IMR-90 (cell line): ENCODE measurements around the gene NFATC3. TPM values are rescaled to one million over a fixed set of nuclear protein-coding genes. Genes with fewer than 3 reads are reported as not detected.
A peak's percentile ranks its signal among the peaks of the same experiment; 100 is the strongest.

Source experiments
- ATAC-seq: fragments of 200-7000 bp; cut with Tn5 transposase; 2 replicates; pipeline ENCODE4 v1.9.1; 2020; ENCODE audit warnings: low read depth, mild to moderate bottlenecking, moderate library complexity
- BruUV-seq: library from RNA; stranded (reverse); fragments of 400-500 nt; replicated peaks from 2 replicates; lab custom pipeline; 2021; lab: Mats Ljungman, UMichigan
- CTCF ChIA-PET: fragments of 300-600 bp; formaldehyde crosslinking; extraction: SDS; loops from one replicate; lab custom pipeline; 2021; ENCODE audit warnings: antibody characterized with exemption; lab: Yijun Ruan, JAX
- POLR2A ChIA-PET: fragments of 300-600 bp; sonication (Branson Sonifier 250); formaldehyde crosslinking; loops from one replicate; lab custom pipeline; 2022; ENCODE audit warnings: antibody characterized with exemption; ENCODE audit not compliant: unreplicated experiment; lab: Charles Lee
- DNase-seq: peaks from one replicate; pipeline ENCODE4 v3.0.0; 2013
- H2AFZ ChIP-seq: replicated peaks from 2 replicates; pipeline ENCODE3; 2013; ENCODE audit warnings: low read length, mild to moderate bottlenecking; ENCODE audit not compliant: poor library complexity
- H2AK5ac ChIP-seq: 2 replicates; pipeline ENCODE4 v1.6.1; 2013; ENCODE audit warnings: low read depth, low read length, inconsistent platforms
- H2AK9ac ChIP-seq: replicated peaks from 2 replicates; pipeline ENCODE3; 2013; ENCODE audit warnings: mild to moderate bottlenecking, low read depth, low read length, moderate library complexity; ENCODE audit not compliant: poor library complexity
- H2BK120ac ChIP-seq: 2 replicates; pipeline ENCODE4 v1.6.1; 2013; ENCODE audit warnings: low read depth, low read length, inconsistent platforms
- H2BK15ac ChIP-seq: 3 replicates; pipeline ENCODE4 v1.6.1; 2013; ENCODE audit warnings: low read depth, low read length, inconsistent platforms
- H2BK20ac ChIP-seq: 2 replicates; pipeline ENCODE4 v1.6.1; 2013; ENCODE audit warnings: low read depth, mild to moderate bottlenecking, inconsistent platforms, low read length, moderate library complexity
- H2BK5ac ChIP-seq: 2 replicates; pipeline ENCODE4 v1.6.1; 2013; ENCODE audit warnings: mild to moderate bottlenecking, low read depth, low read length, inconsistent platforms; ENCODE audit not compliant: poor library complexity, severe bottlenecking
- H3K14ac ChIP-seq: replicated peaks from 2 replicates; pipeline ENCODE4 v1.6.1; 2013; ENCODE audit warnings: low read depth, low read length, inconsistent platforms
- H3K18ac ChIP-seq: 2 replicates; pipeline ENCODE4 v1.6.1; 2013; ENCODE audit warnings: low read depth, low read length, control low read depth
- H3K23ac ChIP-seq: 2 replicates; pipeline ENCODE4 v1.6.1; 2013; ENCODE audit warnings: low read depth, low read length, inconsistent platforms
- H3K27ac ChIP-seq: 2 replicates; pipeline ENCODE4 v1.5.1; 2013; ENCODE audit warnings: mild to moderate bottlenecking, control low read depth, low read length; ENCODE audit not compliant: insufficient read depth
- H3K27me3 ChIP-seq: 2 replicates; pipeline ENCODE4 v1.6.1; 2013; ENCODE audit warnings: low read length; ENCODE audit not compliant: control insufficient read depth, insufficient read depth
- H3K36me3 ChIP-seq: 2 replicates; pipeline ENCODE4 v1.6.1; 2013; ENCODE audit warnings: low read length, mixed read lengths; ENCODE audit not compliant: control insufficient read depth, insufficient read depth
- H3K4ac ChIP-seq: 2 replicates; pipeline ENCODE4 v1.6.1; 2013; ENCODE audit warnings: low read depth, low read length, inconsistent platforms
- H3K4me1 ChIP-seq: 2 replicates; pipeline ENCODE4 v1.6.1; 2013; ENCODE audit warnings: low read length, mixed read lengths; ENCODE audit not compliant: control insufficient read depth, insufficient read depth
- H3K4me2 ChIP-seq: 2 replicates; pipeline ENCODE4 v1.6.1; 2013; ENCODE audit warnings: low read depth, mild to moderate bottlenecking, control low read depth, low read length, moderate library complexity
- H3K4me3 ChIP-seq: 2 replicates; pipeline ENCODE4 v1.5.1; 2013; ENCODE audit warnings: low read depth, mild to moderate bottlenecking, control low read depth, low read length, moderate library complexity; ENCODE audit not compliant: insufficient read depth
- H3K56ac ChIP-seq: 2 replicates; pipeline ENCODE4 v1.6.1; 2013; ENCODE audit warnings: low read length, inconsistent platforms; ENCODE audit not compliant: insufficient read depth; ENCODE audit errors: extremely low read depth
- H3K79me1 ChIP-seq, 2 experiments: 2 replicates each; pipeline ENCODE4 v1.6.1; 2013; ENCODE audit warnings: low read length in 2 of 2, inconsistent platforms in 1 of 2, low read depth in 1 of 2
- H3K9ac ChIP-seq: 2 replicates; pipeline ENCODE4 v1.6.1; 2013; ENCODE audit warnings: low read depth, low read length, control low read depth
- H3K9me1 ChIP-seq: 2 replicates; pipeline ENCODE4 v1.6.1; 2013; ENCODE audit warnings: low read length, inconsistent platforms; ENCODE audit not compliant: insufficient read depth
- H3K9me3 ChIP-seq: 2 replicates; pipeline ENCODE4 v1.6.1; 2013; ENCODE audit warnings: low read length; ENCODE audit not compliant: control insufficient read depth, insufficient read depth
- H4K20me1 ChIP-seq: 2 replicates; pipeline ENCODE4 v1.6.1; 2013; ENCODE audit warnings: low read length, inconsistent platforms; ENCODE audit not compliant: insufficient read depth
- H4K5ac ChIP-seq: 2 replicates; pipeline ENCODE4 v1.6.1; 2013; ENCODE audit warnings: mild to moderate bottlenecking, low read depth, low read length, control low read depth
- H4K8ac ChIP-seq, 2 experiments: 2 replicates each; pipeline ENCODE4 v1.6.1; 2013; ENCODE audit warnings: low read depth in 2 of 2, low read length in 2 of 2, control low read depth in 1 of 2, inconsistent platforms in 1 of 2
- H4K91ac ChIP-seq: 2 replicates; pipeline ENCODE4 v1.6.1; 2013; ENCODE audit warnings: low read depth, low read length, inconsistent platforms; ENCODE audit not compliant: insufficient read depth
- CEBPB ChIP-seq: IDR thresholded peaks from 2 replicates; pipeline ENCODE4 v1.6.1; 2012; ENCODE audit warnings: low read depth, low read length, improper control_type of control experiment
- CHD1 ChIP-seq: IDR thresholded peaks from 2 replicates; pipeline ENCODE4 v1.6.1; 2012; ENCODE audit warnings: low read depth, low read length, improper control_type of control experiment
- ELK1 ChIP-seq: fragments of 150-350 bp; IDR thresholded peaks from 2 replicates; pipeline ENCODE4 v1.6.1; 2016; ENCODE audit warnings: low read depth, mild to moderate bottlenecking, low read length, moderate library complexity, borderline replicate concordance
- FOS ChIP-seq: fragments of 150-350 bp; IDR thresholded peaks from 2 replicates; pipeline ENCODE4 v1.6.1; 2016; ENCODE audit warnings: low read depth, low read length
- MAFK ChIP-seq: IDR thresholded peaks from 2 replicates; pipeline ENCODE4 v1.6.1; 2012; ENCODE audit warnings: low read depth, low read length, improper control_type of control experiment
- MXI1 ChIP-seq: IDR thresholded peaks from 2 replicates; pipeline ENCODE4 v1.6.1; 2012; ENCODE audit warnings: low read depth, mild to moderate bottlenecking, low read length, moderate library complexity, borderline replicate concordance
- NFE2L2 ChIP-seq: fragments of 150-350 bp; IDR thresholded peaks from 2 replicates; pipeline ENCODE4 v1.6.1; 2016; ENCODE audit warnings: low read depth, mild to moderate bottlenecking, low read length
- POLR2A ChIP-seq: IDR thresholded peaks from 2 replicates; pipeline ENCODE4 v1.6.1; 2012; ENCODE audit warnings: mild to moderate bottlenecking, low read depth, low read length
- RCOR1 ChIP-seq: IDR thresholded peaks from 2 replicates; pipeline ENCODE4 v1.6.1; 2012; ENCODE audit warnings: mild to moderate bottlenecking, low read length, improper control_type of control experiment; ENCODE audit not compliant: insufficient replicate concordance
- RFX5 ChIP-seq: IDR thresholded peaks from 2 replicates; pipeline ENCODE4 v1.8.0; 2012; ENCODE audit warnings: low read depth, mild to moderate bottlenecking, low read length, moderate library complexity
- SMC3 ChIP-seq: fragments of 150-350 bp; IDR thresholded peaks from 2 replicates; pipeline ENCODE4 v1.6.1; 2016; ENCODE audit warnings: low read depth, mild to moderate bottlenecking, antibody characterized with exemption, low read length, moderate library complexity
- WGBS, 2 experiments: methylation state at CpG; one replicate each; pipeline versions ENCODE4 v1.1.5 to v1.1.7; 2013; ENCODE audit warnings: missing lambda C conversion rate in 2 of 2; ENCODE audit not compliant: insufficient read length in 1 of 2; ENCODE audit errors: extremely low coverage in 2 of 2; 5-methylcytosine and 5-hydroxymethylcytosine counted together
- dilution Hi-C: fragments of 300-500 bp; cut with HindIII; formaldehyde crosslinking; loops from one replicate; pipeline ENCODE4 v1.14.3; 2018; ENCODE audit warnings: low sequenced_read_pairs; ENCODE audit not compliant: unreplicated experiment
- in situ Hi-C: fragments of 300-500 bp; cut with MboI; formaldehyde crosslinking; loops from 3 replicates; pipeline ENCODE4 v1.14.3; 2019; ENCODE audit warnings: low sequenced_read_pairs, inconsistent platforms, mixed read lengths
- intact Hi-C: fragments of 100-400 bp; cut with micrococcal nuclease; formaldehyde crosslinking; loops from 2 replicates; pipeline ENCODE4 v1.10.0; 2022
- polyA plus RNA-seq, 3 experiments: library from polyadenylated mRNA; depleted of rRNA; stranded (reverse); fragments of >200 nt; gene quantifications; 2 replicates each; pipeline ENCODE4 v1.2.3, GENCODE V29; 2012; ENCODE audit warnings: low replicate concordance in 1 of 3
- total RNA-seq: library from RNA; depleted of rRNA; stranded (reverse); fragments of >200 nt; gene quantifications from 2 replicates; pipeline ENCODE4 v1.2.3, GENCODE V29; 2012
- TF ChIP-seq, protein P1 (sequence below): conservative IDR thresholded peaks from 2 replicates; pipeline ENCODE4 v1.5.1; 2012; ENCODE audit warnings: mild to moderate bottlenecking, low read depth, low read length, improper control_type of control experiment
- TF ChIP-seq, protein P2 (sequence below): fragments of 150-350 bp; IDR thresholded peaks from 2 replicates; pipeline ENCODE4 v1.6.1; 2017; ENCODE audit warnings: mild to moderate bottlenecking, antibody characterized with exemption, low read length, low read depth

The NFATC3 gene
- total and polyA plus RNA-seq, 2 of the 4 experiments (the other 2 are of a cell fraction), result 6.3 to 21.5 TPM

GRCh38 chr16:68086336-68086841, 1.2 kb downstream of the NFATC3 start:
- CTCF ChIA-PET, result no interaction called here
- peak overlapping the region; percentile 67 for H2BK5ac ChIP-seq
- TF ChIP-seq, protein P1, sequence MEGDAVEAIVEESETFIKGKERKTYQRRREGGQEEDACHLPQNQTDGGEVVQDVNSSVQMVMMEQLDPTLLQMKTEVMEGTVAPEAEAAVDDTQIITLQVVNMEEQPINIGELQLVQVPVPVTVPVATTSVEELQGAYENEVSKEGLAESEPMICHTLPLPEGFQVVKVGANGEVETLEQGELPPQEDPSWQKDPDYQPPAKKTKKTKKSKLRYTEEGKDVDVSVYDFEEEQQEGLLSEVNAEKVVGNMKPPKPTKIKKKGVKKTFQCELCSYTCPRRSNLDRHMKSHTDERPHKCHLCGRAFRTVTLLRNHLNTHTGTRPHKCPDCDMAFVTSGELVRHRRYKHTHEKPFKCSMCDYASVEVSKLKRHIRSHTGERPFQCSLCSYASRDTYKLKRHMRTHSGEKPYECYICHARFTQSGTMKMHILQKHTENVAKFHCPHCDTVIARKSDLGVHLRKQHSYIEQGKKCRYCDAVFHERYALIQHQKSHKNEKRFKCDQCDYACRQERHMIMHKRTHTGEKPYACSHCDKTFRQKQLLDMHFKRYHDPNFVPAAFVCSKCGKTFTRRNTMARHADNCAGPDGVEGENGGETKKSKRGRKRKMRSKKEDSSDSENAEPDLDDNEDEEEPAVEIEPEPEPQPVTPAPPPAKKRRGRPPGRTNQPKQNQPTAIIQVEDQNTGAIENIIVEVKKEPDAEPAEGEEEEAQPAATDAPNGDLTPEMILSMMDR, result no peak
- TF ChIP-seq ELK1 (no peak), NFE2L2 (no peak), SMC3 (no peak), CHD1 (no peak), RFX5 (no peak), MAFK (no peak), FOS (no peak), MXI1 (no peak), POLR2A (no peak), CEBPB (no peak), RCOR1 (no peak)
- TF ChIP-seq, protein P2, sequence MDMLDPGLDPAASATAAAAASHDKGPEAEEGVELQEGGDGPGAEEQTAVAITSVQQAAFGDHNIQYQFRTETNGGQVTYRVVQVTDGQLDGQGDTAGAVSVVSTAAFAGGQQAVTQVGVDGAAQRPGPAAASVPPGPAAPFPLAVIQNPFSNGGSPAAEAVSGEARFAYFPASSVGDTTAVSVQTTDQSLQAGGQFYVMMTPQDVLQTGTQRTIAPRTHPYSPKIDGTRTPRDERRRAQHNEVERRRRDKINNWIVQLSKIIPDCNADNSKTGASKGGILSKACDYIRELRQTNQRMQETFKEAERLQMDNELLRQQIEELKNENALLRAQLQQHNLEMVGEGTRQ, result no peak
- TSS peak; percentile 18 for BruUV-seq
- H3K18ac ChIP-seq, result no peak overlapping the region
- no peaks in the 10 kb centered on the region for H3K27me3 ChIP-seq
- in situ Hi-C loops (no loop called here), dilution Hi-C loops (no loop called here), intact Hi-C loops (loop anchor here (2.0 to 10.0 kb wide), 2 partner anchors 30 to 238 kb away; no protein-coding TSS in a partner anchor)
- peak overlapping the region; percentile 36; the same call in 1 of the 2 replicates for H3K56ac ChIP-seq
- H3K23ac ChIP-seq, result peak overlapping the region; percentile 33; the same call in 1 of the 2 replicates
- no peak overlapping the region for H4K5ac ChIP-seq
- H4K91ac ChIP-seq, result no peak overlapping the region
- H2BK20ac ChIP-seq, result no peak overlapping the region
- H3K9me3 ChIP-seq, result no peaks in the 10 kb centered on the region
- H3K9ac ChIP-seq, result peak overlapping the region; percentile 94; the same call in 1 of the 2 replicates
- DNase-seq, result peak; percentile 59
- peaks cover 13% of the 10 kb centered on the region; the same call in 1 of the 2 replicates for H3K9me1 ChIP-seq
- no peak overlapping the region for H2AK9ac ChIP-seq
- peak overlapping the region; percentile 44; the same call in 1 of the 2 replicates for H3K14ac ChIP-seq
- peaks cover 8% of the 10 kb centered on the region; the same call in 1 of the 2 replicates for H4K20me1 ChIP-seq
- H2BK15ac ChIP-seq, result no peak overlapping the region
- H2AK5ac ChIP-seq, result no peak overlapping the region
- H3K36me3 ChIP-seq, result no peaks in the 10 kb centered on the region
- no peak overlapping the region for H2AFZ ChIP-seq
- no peak overlapping the region; the same call in 1 of the 2 replicates for H3K4ac ChIP-seq
- peaks cover 12% of the 10 kb centered on the region for H3K4me1 ChIP-seq
- H3K27ac ChIP-seq, result peak overlapping the region; percentile 16; the same call in 1 of the 2 replicates
- no peak for ATAC-seq
- no peak overlapping the region for H2BK120ac ChIP-seq
- WGBS, 2 experiments, result no CpG with 5 or more reads among the region's 6 CpGs
- H3K79me1 ChIP-seq, result peaks cover 10 to 39% of the 10 kb centered on the region in 2 experiments; a peak in 3 of 4 replicates
- POLR2A ChIA-PET, result interaction anchor here (0.6 to 0.7 kb wide), 3 partner anchors 151 to 650 kb away, joined by 3 to 4 read pairs (median 3); no protein-coding TSS in a partner anchor
- H3K4me2 ChIP-seq, result peak overlapping the region; percentile 99
- peak overlapping the region; percentile 99 for H3K4me3 ChIP-seq
- H4K8ac ChIP-seq, result no peak overlapping the region
